Left lung (tissue), 10 donors: ENCODE measurements around the gene FMO4. TPM values are rescaled to one million over a fixed set of nuclear protein-coding genes. Genes with fewer than 3 reads are reported as not detected.
A peak's percentile ranks its signal among the peaks of the same experiment; 100 is the strongest.
"Not testable (repeated sequence)": the region's sequence is repeated elsewhere in the genome, so short reads cannot be mapped to it uniquely, and the experiment has no call there.

Source experiments
- ATAC-seq: fragments of 200-7000 bp; cut with Tn5 transposase; one replicate; pipeline ENCODE4 v1.9.1; 2020; ENCODE audit warnings: moderate library complexity
- DNase-seq, 4 donors: peaks; one replicate each; pipeline ENCODE4 v3.0.0-alpha.2; 2013 to 2020
- H3K27ac ChIP-seq, 2 donors: fragments of 200-600 bp; sonication (generic) in 1 of 2; one replicate each; pipeline versions ENCODE4 v1.5.0 to v1.8.0; 2020 to 2021
- H3K27me3 ChIP-seq, 2 donors: fragments of 200-600 bp; sonication (generic) in 1 of 2; one replicate each; pipeline versions ENCODE4 v1.5.0 to v1.8.0; 2020 to 2021
- H3K36me3 ChIP-seq, 2 donors: fragments of 200-600 bp; sonication (generic) in 1 of 2; one replicate each; pipeline versions ENCODE4 v1.5.0 to v1.8.0; 2020 to 2021
- H3K4me1 ChIP-seq, 2 donors: fragments of 200-600 bp; one replicate each; pipeline ENCODE4 v1.8.0; 2021
- H3K4me3 ChIP-seq, 2 donors: fragments of 200-600 bp; sonication (generic) in 1 of 2; one replicate each; pipeline versions ENCODE4 v1.5.0 to v1.8.0; 2020 to 2021; ENCODE audit warnings: mild to moderate bottlenecking in 1 of 2
- H3K9me3 ChIP-seq, 2 donors: fragments of 200-600 bp; sonication (generic) in 1 of 2; one replicate each; pipeline versions ENCODE4 v1.5.0 to v1.8.0; 2020 to 2021
- intact Hi-C, 2 donors: fragments of 100-400 bp; cut with DNase I; formaldehyde crosslinking; loops; one replicate each; pipeline versions ENCODE4 v1.11.2 to v1.14.2; 2022
- polyA plus RNA-seq, 6 donors: library from polyadenylated mRNA; unstranded; fragments of 120-200 nt; gene quantifications; one replicate each; pipeline ENCODE4 v1.2.1, GENCODE V29; 2013; ENCODE audit not compliant: insufficient read length in 6 of 6
- total RNA-seq, 2 donors: library from RNA; stranded (reverse); fragmentation: NEBNext Ultra II Directional; extraction: Animal tissue kit (Norgen Biotek cat#: 25700); gene quantifications; one replicate each; pipeline ENCODE4 v1.2.1, GENCODE V29; 2021
- TF ChIP-seq, protein P1 (sequence below), 2 donors: fragments of 200-600 bp; sonication (generic) in 1 of 2; IDR thresholded peaks; one replicate each; pipeline versions ENCODE4 v1.5.0 to v1.8.0; 2021; ENCODE audit warnings: antibody characterized with exemption in 2 of 2
- donor health status: DM: no; HTN: yes; CAD: no.
- donor health status: DM: no; HTN: no; CAD: no.

Gene FMO4
- total and polyA plus RNA-seq, 8 donors = 4.0 to 19.7 (median 16.2) TPM

DNA sequence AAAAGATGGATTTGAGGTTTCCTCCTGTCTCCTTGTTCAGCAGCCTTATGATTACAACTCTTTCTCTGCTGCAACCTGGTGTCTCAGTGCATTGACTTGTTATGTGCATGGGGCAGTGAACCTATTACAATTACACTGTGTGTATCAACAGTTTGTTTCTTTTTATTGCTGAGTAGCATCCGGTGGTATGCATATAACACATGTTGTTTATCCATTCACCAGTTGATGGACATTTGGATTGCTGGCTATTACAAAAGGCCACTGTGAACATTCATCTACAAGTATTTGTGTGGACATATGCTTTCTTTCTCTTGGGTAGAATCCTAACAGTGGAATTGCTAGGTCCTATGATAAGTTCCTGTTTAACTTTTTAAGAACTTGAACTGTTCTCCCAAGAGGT is 65.9 kb downstream of the FMO4 start:
- Histone ChIP-seq H3K27me3 (no peaks in the 10 kb centered on the region), H3K4me1 (no peaks in the 10 kb centered on the region), H3K4me3 (no peak overlapping the region), H3K27ac (no peak overlapping the region), H3K9me3 (peaks cover 0 to 8% of the 10 kb centered on the region in 2 donors), H3K36me3 (no peaks in the 10 kb centered on the region)
- TF ChIP-seq, protein P1, sequence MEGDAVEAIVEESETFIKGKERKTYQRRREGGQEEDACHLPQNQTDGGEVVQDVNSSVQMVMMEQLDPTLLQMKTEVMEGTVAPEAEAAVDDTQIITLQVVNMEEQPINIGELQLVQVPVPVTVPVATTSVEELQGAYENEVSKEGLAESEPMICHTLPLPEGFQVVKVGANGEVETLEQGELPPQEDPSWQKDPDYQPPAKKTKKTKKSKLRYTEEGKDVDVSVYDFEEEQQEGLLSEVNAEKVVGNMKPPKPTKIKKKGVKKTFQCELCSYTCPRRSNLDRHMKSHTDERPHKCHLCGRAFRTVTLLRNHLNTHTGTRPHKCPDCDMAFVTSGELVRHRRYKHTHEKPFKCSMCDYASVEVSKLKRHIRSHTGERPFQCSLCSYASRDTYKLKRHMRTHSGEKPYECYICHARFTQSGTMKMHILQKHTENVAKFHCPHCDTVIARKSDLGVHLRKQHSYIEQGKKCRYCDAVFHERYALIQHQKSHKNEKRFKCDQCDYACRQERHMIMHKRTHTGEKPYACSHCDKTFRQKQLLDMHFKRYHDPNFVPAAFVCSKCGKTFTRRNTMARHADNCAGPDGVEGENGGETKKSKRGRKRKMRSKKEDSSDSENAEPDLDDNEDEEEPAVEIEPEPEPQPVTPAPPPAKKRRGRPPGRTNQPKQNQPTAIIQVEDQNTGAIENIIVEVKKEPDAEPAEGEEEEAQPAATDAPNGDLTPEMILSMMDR (IDR thresholded peaks at IDR 0.05) = no peak
- no peak for ATAC-seq
- intact Hi-C loops = no loop called here
- DNase-seq = no peak

DNA sequence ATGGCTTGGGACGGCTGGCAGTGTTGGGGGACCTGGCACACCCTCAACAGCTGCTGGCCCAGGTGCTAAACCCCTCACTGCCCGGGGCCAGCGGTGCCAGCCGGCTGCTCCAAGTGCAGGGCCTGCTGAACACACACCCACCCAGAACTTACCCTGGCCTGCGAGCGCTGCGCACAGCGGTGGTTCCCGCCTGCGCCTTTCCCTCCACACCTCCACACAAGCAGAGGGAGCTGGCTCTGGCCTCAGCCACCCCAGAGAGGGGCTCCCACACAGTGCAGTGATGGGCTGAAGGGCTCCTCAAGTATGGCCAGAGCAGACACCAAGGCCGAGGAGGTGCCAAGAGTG is 67.9 kb downstream of the FMO4 start:
- Histone ChIP-seq H3K4me3 (no peak overlapping the region), H3K9me3 (peaks cover 0 to 8% of the 10 kb centered on the region in 2 donors), H3K4me1 (no peaks in the 10 kb centered on the region), H3K27ac (no peak overlapping the region), H3K36me3 (no peaks in the 10 kb centered on the region), H3K27me3 (no peaks in the 10 kb centered on the region)
- peak in 1 of 4 donors; percentile 68 for DNase-seq
- no peak for ATAC-seq
- TF ChIP-seq, protein P1 (IDR thresholded peaks at IDR 0.05) = no peak
- intact Hi-C loops = no loop called here

DNA sequence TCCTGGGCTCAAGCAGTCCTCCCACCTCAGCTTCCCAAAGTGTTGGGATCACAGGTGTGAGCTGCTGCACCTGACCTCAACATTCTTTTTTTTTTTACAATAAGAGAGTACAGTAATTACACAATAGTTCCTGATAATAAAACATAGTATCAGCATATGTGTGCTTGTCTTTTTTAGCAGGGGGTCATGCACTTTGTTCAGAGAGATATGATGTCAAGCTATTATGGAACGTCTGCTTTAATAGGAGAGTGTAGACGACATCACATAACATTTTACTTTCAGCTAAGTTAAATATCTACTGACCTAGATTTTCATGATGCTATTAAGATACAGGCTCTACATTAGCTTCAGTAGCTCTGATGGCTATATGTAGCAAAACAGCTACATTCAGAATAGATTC is 70.5 kb downstream of the FMO4 start:
- no peak for DNase-seq
- H3K4me3 ChIP-seq = no peak overlapping the region
- H3K9me3 ChIP-seq = peaks cover 0 to 8% of the 10 kb centered on the region in 2 donors
- no peaks in the 10 kb centered on the region for H3K27me3 ChIP-seq
- intact Hi-C loops = no loop called here
- TF ChIP-seq, protein P1 (IDR thresholded peaks at IDR 0.05) = no peak
- H3K4me1 ChIP-seq = no peaks in the 10 kb centered on the region
- ATAC-seq = no peak
- no peaks in the 10 kb centered on the region for H3K36me3 ChIP-seq
- no peak overlapping the region for H3K27ac ChIP-seq

DNA sequence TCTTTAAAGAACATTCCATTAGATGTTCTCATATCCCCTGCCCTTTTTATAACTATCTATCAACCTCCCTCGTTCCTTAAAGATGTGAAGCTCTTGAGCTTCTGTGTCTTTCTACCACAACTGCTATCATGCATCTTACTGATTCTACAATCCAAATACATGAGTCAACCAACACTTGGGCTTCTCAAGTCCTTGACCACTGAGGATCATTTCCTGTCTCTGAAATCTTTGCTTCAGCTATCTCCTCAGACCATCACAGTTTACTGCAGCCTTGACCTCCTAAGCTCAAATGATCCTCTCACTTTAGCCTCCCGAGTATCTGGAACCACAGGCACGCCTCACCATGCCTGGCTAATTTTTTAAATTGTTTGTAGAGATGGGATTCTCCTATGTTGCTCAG is 75.2 kb downstream of the FMO4 start:
- Histone ChIP-seq H3K9me3 (no peaks in the 10 kb centered on the region), H3K27me3 (no peaks in the 10 kb centered on the region), H3K4me3 (no peak overlapping the region), H3K4me1 (no peaks in the 10 kb centered on the region), H3K36me3 (no peaks in the 10 kb centered on the region), H3K27ac (no peak overlapping the region)
- intact Hi-C loops = no loop called here
- TF ChIP-seq, protein P1 (IDR thresholded peaks at IDR 0.05) = no peak
- no peak for ATAC-seq
- DNase-seq = no peak

DNA sequence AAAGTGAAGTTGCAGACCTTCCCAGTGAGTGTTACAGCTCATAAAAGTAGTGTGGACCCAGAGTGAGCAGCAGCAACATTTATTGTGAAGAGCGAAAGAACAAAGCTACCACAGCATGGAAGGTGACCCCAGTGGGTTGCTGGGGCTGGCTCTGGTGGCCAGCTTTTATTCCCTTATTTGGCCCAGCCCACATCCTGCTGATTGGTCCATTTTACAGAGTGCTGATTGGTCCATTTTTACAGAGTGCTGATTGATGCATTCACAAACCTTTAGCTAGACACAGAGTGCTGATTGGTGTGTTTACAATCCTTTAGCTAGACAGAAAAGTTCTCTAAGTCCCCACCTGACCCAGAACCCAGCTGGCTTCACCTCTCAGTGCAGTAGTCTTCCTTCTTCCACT is 76.8 kb downstream of the FMO4 start:
- DNase-seq, H3K36me3 ChIP-seq, H3K27ac ChIP-seq, H3K27me3 ChIP-seq, intact Hi-C loops, H3K9me3 ChIP-seq, ATAC-seq, H3K4me1 ChIP-seq, H3K4me3 ChIP-seq: not testable (repeated sequence)

Other genes starting within 250 kb of the FMO4 start
- gene FMO3, start 223.3 kb upstream of the FMO4 start, total RNA-seq = 1 to 10 TPM; 2.4 to 5.4 TPM
- gene FMO3, start 223.3 kb upstream of the FMO4 start, polyA plus RNA-seq = 1 to 10 TPM in 5 of 6 donors, under 1 TPM in 1; 0.97 to 2.0 (median 1.6) TPM
- 10 to 100 TPM; 33.9 to 63.4 TPM for gene FMO2, start 128.9 kb upstream of the FMO4 start, total RNA-seq
- 10 to 100 TPM; 13.7 to 31.0 (median 21.4) TPM for gene FMO2, start 128.9 kb upstream of the FMO4 start, polyA plus RNA-seq
- 1 to 10 TPM; 1.9 to 2.7 TPM for gene FMO1, start 65.7 kb upstream of the FMO4 start, total RNA-seq
- gene FMO1, start 65.7 kb upstream of the FMO4 start, polyA plus RNA-seq = 1 to 10 TPM; 2.0 to 7.5 (median 3.6) TPM
- 100 to 1,000 TPM; 120 to 155 TPM for gene PRRC2C, start 171.3 kb downstream of the FMO4 start, total RNA-seq
- gene PRRC2C, start 171.3 kb downstream of the FMO4 start, polyA plus RNA-seq = 100 to 1,000 TPM; 116 to 130 (median 123) TPM